Measurements from ENCODE around the gene OTUD4.
"Not testable (repeated sequence)": the region's sequence is repeated elsewhere in the genome, so short reads cannot be mapped to it uniquely, and the experiment has no call there.

The OTUD4 gene

GRCh38 chr4:145180298-145181090, at the start of gene OTUD4:
TSS of gene OTUD4 (minus strand) at chr4:145180589. CDS start at chr4:145179973, 616 bp downstream.
- DNase-seq (ENCODE audit: low read depth), result peak; percentile 92

- DNase-seq (ENCODE audit: low read depth), result not testable (repeated sequence)
Observed at GRCh38 chr4:145223228-145223627, 42.8 kb upstream of the OTUD4 start.

GRCh38 chr4:145221529-145221928, 41.1 kb upstream of the OTUD4 start:
- DNase-seq (ENCODE audit: low read depth), result not testable (repeated sequence)

- no peak for DNase-seq (ENCODE audit: low read depth)
Observed at GRCh38 chr4:145219090-145219489, 38.7 kb upstream of the OTUD4 start.

- DNase-seq (ENCODE audit: low read depth), result no peak
Observed at GRCh38 chr4:145218251-145218650, 37.9 kb upstream of the OTUD4 start.

GRCh38 chr4:145217349-145217748, 37.0 kb upstream of the OTUD4 start:
- no peak for DNase-seq (ENCODE audit: low read depth)

GRCh38 chr4:145216535-145216934, 36.1 kb upstream of the OTUD4 start:
- DNase-seq (ENCODE audit: low read depth), result no peak

- DNase-seq (ENCODE audit: low read depth), result no peak
Observed at GRCh38 chr4:145213245-145213644, 32.9 kb upstream of the OTUD4 start.

GRCh38 chr4:145207934-145208333, 27.5 kb upstream of the OTUD4 start:
- no peak for DNase-seq (ENCODE audit: low read depth)

GRCh38 chr4:145203410-145203809, 23.0 kb upstream of the OTUD4 start:
- DNase-seq (ENCODE audit: low read depth), result no peak

- DNase-seq (ENCODE audit: low read depth), result no peak
Observed at GRCh38 chr4:145200366-145200765, 20.0 kb upstream of the OTUD4 start.

GRCh38 chr4:145199051-145199716, 18.8 kb upstream of the OTUD4 start:
- DNase-seq (ENCODE audit: low read depth), result no peak

GRCh38 chr4:145196747-145197146, 16.4 kb upstream of the OTUD4 start:
- DNase-seq (ENCODE audit: low read depth), result no peak

- DNase-seq (ENCODE audit: low read depth), result no peak
Observed at GRCh38 chr4:145195167-145195952, 15.0 kb upstream of the OTUD4 start.

GRCh38 chr4:145189981-145190380, 9.6 kb upstream of the OTUD4 start:
- DNase-seq (ENCODE audit: low read depth), result no peak

GRCh38 chr4:145186729-145187128, 6.3 kb upstream of the OTUD4 start:
- no peak for DNase-seq (ENCODE audit: low read depth)

- no peak for DNase-seq (ENCODE audit: low read depth)
Observed at GRCh38 chr4:145183581-145183980, 3.2 kb upstream of the OTUD4 start.

GRCh38 chr4:145183023-145183422, 2.6 kb upstream of the OTUD4 start:
- no peak for DNase-seq (ENCODE audit: low read depth)

- DNase-seq (ENCODE audit: low read depth), result no peak
Observed at GRCh38 chr4:145182222-145182621, 1.8 kb upstream of the OTUD4 start.

GRCh38 chr4:145181091-145181501, 707 bp upstream of the OTUD4 start:
- no peak for DNase-seq (ENCODE audit: low read depth)

- DNase-seq (ENCODE audit: low read depth), result not testable (repeated sequence)
Observed at GRCh38 chr4:145179861-145180297, 510 bp downstream of the OTUD4 start.

GRCh38 chr4:145179281-145179860, 1.0 kb downstream of the OTUD4 start:
- peak; percentile 70 for DNase-seq (ENCODE audit: low read depth)
